Stimulated activated naive CD8-positive, alpha-beta T cell treated with anti-CD3 and anti-CD28 coated beads, Interleukin-15, Interleukin-2, amounts not matched to agents 100 ng/mL and 50 ng/mL, for 24 hours (primary cell): ENCODE measurements around the gene IL2RG.
A peak's percentile ranks its signal among the peaks of the same experiment; 100 is the strongest.

Experiments used
- H3K27ac Mint-ChIP-seq: one replicate; pipeline ENCODE4 v1.8.0; 2021; ENCODE audit warnings: mild to moderate bottlenecking, mixed read lengths
- H3K27me3 Mint-ChIP-seq: one replicate; pipeline ENCODE4 v1.8.0; 2021; ENCODE audit warnings: mixed read lengths
- H3K36me3 Mint-ChIP-seq: one replicate; pipeline ENCODE4 v1.8.0; 2021; ENCODE audit warnings: low read depth, mixed read lengths
- H3K4me1 Mint-ChIP-seq: one replicate; pipeline ENCODE4 v1.8.0; 2021; ENCODE audit warnings: low read depth, mixed read lengths
- H3K4me3 Mint-ChIP-seq: one replicate; pipeline ENCODE4 v1.8.0; 2021; ENCODE audit warnings: mild to moderate bottlenecking, mixed read lengths
- H3K9me3 Mint-ChIP-seq: one replicate; pipeline ENCODE4 v1.8.0; 2021; ENCODE audit warnings: mixed read lengths

Gene IL2RG

GRCh38 chrX:71128166-71128833, 16.9 kb upstream of the IL2RG start:
- Mint-ChIP-seq H3K4me3 (no peak overlapping the region), H3K27ac (peak overlapping the region; percentile 64), H3K4me1 (peaks cover 12% of the 10 kb centered on the region), H3K9me3 (no peaks in the 10 kb centered on the region), H3K27me3 (no peaks in the 10 kb centered on the region), H3K36me3 (peaks cover 59% of the 10 kb centered on the region)

GRCh38 chrX:71118985-71119535, 7.7 kb upstream of the IL2RG start:
- Mint-ChIP-seq H3K27ac (peak overlapping the region; percentile 65), H3K27me3 (no peaks in the 10 kb centered on the region), H3K4me1 (peaks cover 17% of the 10 kb centered on the region), H3K36me3 (peaks cover 23% of the 10 kb centered on the region), H3K9me3 (no peaks in the 10 kb centered on the region), H3K4me3 (peak overlapping the region; percentile 81)

GRCh38 chrX:71118032-71118984, 6.9 kb upstream of the IL2RG start, which contains the start of gene MED12:
Gene MED12 (plus strand): TSS chrX:71118596. CDS start chrX:71118755, 159 bp downstream.
- Mint-ChIP-seq H3K4me1 (peaks cover 20% of the 10 kb centered on the region), H3K9me3 (no peaks in the 10 kb centered on the region), H3K4me3 (peak within 1 kb of the TSS; percentile 81), H3K36me3 (peaks cover 19% of the 10 kb centered on the region), H3K27me3 (no peaks in the 10 kb centered on the region), H3K27ac (peak within 1 kb of the TSS; percentile 79)

GRCh38 chrX:71117358-71117757, 6.0 kb upstream of the IL2RG start:
- no peaks in the 10 kb centered on the region for H3K27me3 Mint-ChIP-seq
- H3K4me1 Mint-ChIP-seq: peaks cover 28% of the 10 kb centered on the region
- peaks cover 10% of the 10 kb centered on the region for H3K36me3 Mint-ChIP-seq
- H3K9me3 Mint-ChIP-seq: no peaks in the 10 kb centered on the region
- no peak overlapping the region for H3K4me3 Mint-ChIP-seq
- no peak overlapping the region for H3K27ac Mint-ChIP-seq

GRCh38 chrX:71111921-71112431, 599 bp upstream of the IL2RG start:
- Mint-ChIP-seq H3K9me3 (no peaks in the 10 kb centered on the region), H3K27me3 (no peaks in the 10 kb centered on the region), H3K27ac (peak overlapping the region; percentile 97), H3K4me3 (peak overlapping the region; percentile 99), H3K4me1 (peaks cover 44% of the 10 kb centered on the region), H3K36me3 (peaks cover 44% of the 10 kb centered on the region)

GRCh38 chrX:71109051-71109450, 2.3 kb downstream of the IL2RG start:
- Mint-ChIP-seq H3K4me1 (peaks cover 65% of the 10 kb centered on the region), H3K9me3 (no peaks in the 10 kb centered on the region), H3K27me3 (no peaks in the 10 kb centered on the region), H3K36me3 (peaks cover 65% of the 10 kb centered on the region), H3K4me3 (peak overlapping the region; percentile 99), H3K27ac (peak overlapping the region; percentile 97)

- H3K4me1 Mint-ChIP-seq: peaks cover 70% of the 10 kb centered on the region
- H3K9me3 Mint-ChIP-seq: no peaks in the 10 kb centered on the region
- no peaks in the 10 kb centered on the region for H3K27me3 Mint-ChIP-seq
- H3K27ac Mint-ChIP-seq: peak overlapping the region; percentile 97
- H3K4me3 Mint-ChIP-seq: peak overlapping the region; percentile 99
- H3K36me3 Mint-ChIP-seq: peaks cover 68% of the 10 kb centered on the region
These were observed 3.5 kb downstream of the IL2RG start for GRCh38 chrX:71107762-71108360.

- Mint-ChIP-seq H3K9me3 (no peaks in the 10 kb centered on the region), H3K36me3 (peaks cover 68% of the 10 kb centered on the region), H3K4me3 (peak overlapping the region; percentile 99), H3K27ac (peak overlapping the region; percentile 97), H3K4me1 (peaks cover 70% of the 10 kb centered on the region), H3K27me3 (no peaks in the 10 kb centered on the region)
These were observed 4.1 kb downstream of the IL2RG start for GRCh38 chrX:71107245-71107644.

- Mint-ChIP-seq H3K27me3 (no peaks in the 10 kb centered on the region), H3K36me3 (peaks cover 68% of the 10 kb centered on the region), H3K4me3 (peak within 1 kb of the TSS; percentile 99), H3K4me1 (peaks cover 68% of the 10 kb centered on the region), H3K9me3 (no peaks in the 10 kb centered on the region), H3K27ac (peak within 1 kb of the TSS; percentile 97)
These were observed 5.0 kb downstream of the IL2RG start, which contains the start of gene CXorf65 for GRCh38 chrX:71106427-71106826. Gene CXorf65 (minus strand): TSS chrX:71106740. CDS start chrX:71106556, 184 bp downstream.

GRCh38 chrX:71105628-71106027, 5.7 kb downstream of the IL2RG start:
- H3K36me3 Mint-ChIP-seq: peaks cover 60% of the 10 kb centered on the region
- H3K4me3 Mint-ChIP-seq: peak overlapping the region; percentile 61
- H3K27me3 Mint-ChIP-seq: no peaks in the 10 kb centered on the region
- H3K9me3 Mint-ChIP-seq: no peaks in the 10 kb centered on the region
- H3K4me1 Mint-ChIP-seq: peaks cover 73% of the 10 kb centered on the region
- peak overlapping the region; percentile 91 for H3K27ac Mint-ChIP-seq

- Mint-ChIP-seq H3K36me3 (peaks cover 38% of the 10 kb centered on the region), H3K27ac (peak overlapping the region; percentile 88), H3K27me3 (no peaks in the 10 kb centered on the region)
These were observed 8.0 kb downstream of the IL2RG start for GRCh38 chrX:71103110-71103983.

GRCh38 chrX:71102292-71102691, 9.1 kb downstream of the IL2RG start:
- H3K9me3 Mint-ChIP-seq: no peaks in the 10 kb centered on the region
- no peaks in the 10 kb centered on the region for H3K27me3 Mint-ChIP-seq
- H3K4me1 Mint-ChIP-seq: peaks cover 76% of the 10 kb centered on the region
- peak overlapping the region; percentile 35 for H3K4me3 Mint-ChIP-seq
- H3K36me3 Mint-ChIP-seq: peaks cover 27% of the 10 kb centered on the region
- peak overlapping the region; percentile 45 for H3K27ac Mint-ChIP-seq

More at GRCh38 chrX:71103110-71103983, 8.0 kb downstream of the IL2RG start:
- no peaks in the 10 kb centered on the region for H3K9me3 Mint-ChIP-seq
- peak overlapping the region; percentile 81 for H3K4me3 Mint-ChIP-seq
- H3K4me1 Mint-ChIP-seq: peaks cover 79% of the 10 kb centered on the region

- Mint-ChIP-seq H3K36me3 (peaks cover 14% of the 10 kb centered on the region), H3K4me3 (no peak overlapping the region), H3K9me3 (no peaks in the 10 kb centered on the region), H3K4me1 (peaks cover 67% of the 10 kb centered on the region), H3K27me3 (no peaks in the 10 kb centered on the region), H3K27ac (peak overlapping the region; percentile 51)
These were observed 10.5 kb downstream of the IL2RG start for GRCh38 chrX:71100581-71101505.
